SK-N-SH (cell line): ENCODE results near the gene SLC34A1. TPM values are rescaled to one million over a fixed set of nuclear protein-coding genes. Genes with fewer than 3 reads are reported as not detected.
A peak's percentile ranks its signal among the peaks of the same experiment; 100 is the strongest.

Source experiments
- CTCF ChIA-PET: fragments of 300-600, 350-600 bp; formaldehyde crosslinking; extraction: SDS; loops from one replicate; lab custom pipeline; 2021; lab: Yijun Ruan, JAX
- POLR2A ChIA-PET: fragments of 350-600 bp; sonication (Branson Sonifier 250); formaldehyde crosslinking; extraction: SDS; loops from one replicate; lab custom pipeline; 2020; ENCODE audit warnings: antibody characterized with exemption, inconsistent platforms; lab: Yijun Ruan, JAX
- DNase-seq: peaks from one replicate; pipeline ENCODE4 v3.0.0; 2012
- H2AFZ ChIP-seq: fragments of 200-600 bp; sonication (generic); 2 replicates; pipeline ENCODE4 v1.8.1; 2016; ENCODE audit warnings: antibody characterized with exemption, mild to moderate bottlenecking, low read depth
- H3F3A ChIP-seq: fragments of 200-600 bp; sonication (generic); replicated peaks from 2 replicates; pipeline ENCODE3; 2016; ENCODE audit warnings: antibody characterized with exemption, mild to moderate bottlenecking; ENCODE audit not compliant: insufficient read depth
- H3K27ac ChIP-seq, 2 experiments: fragments of 200-500 bp in 1 of 2; fragments of 200-600 bp in 1 of 2; sonication (Bioruptor generic) in 1 of 2; sonication (generic), shearing (Covaris generic) in 1 of 2; 2 replicates each; pipeline versions ENCODE4 v1.5.1 to v1.6.1; 2014 to 2016; ENCODE audit warnings: low read depth in 2 of 2, inconsistent platforms in 1 of 2, low read length in 1 of 2, mild to moderate bottlenecking in 1 of 2, mixed read lengths in 1 of 2
- H3K27me3 ChIP-seq: fragments of 200-600 bp; sonication (generic), shearing (Covaris generic); 2 replicates; pipeline ENCODE4 v1.6.1; 2016; ENCODE audit warnings: mixed run types; ENCODE audit not compliant: insufficient read depth
- H3K36me3 ChIP-seq, 2 experiments: fragments of 200-500 bp in 1 of 2; fragments of 200-600 bp in 1 of 2; sonication (Bioruptor generic) in 1 of 2; sonication (generic) in 1 of 2; replicated peaks in 1 of 2; 2 replicates each; pipeline versions ENCODE3 to v1.5.1; 2014 to 2016; ENCODE audit warnings: low read length in 1 of 2, mild to moderate bottlenecking in 1 of 2; ENCODE audit not compliant: insufficient read depth in 2 of 2, control insufficient read depth in 1 of 2
- H3K4me1 ChIP-seq, 2 experiments: fragments of 200-500 bp in 1 of 2; fragments of 200-600 bp in 1 of 2; sonication (Bioruptor generic) in 1 of 2; sonication (generic), shearing (Covaris generic) in 1 of 2; 2 replicates each; pipeline versions ENCODE4 v1.5.1 to v1.6.1; 2014 to 2016; ENCODE audit warnings: low read depth in 1 of 2, low read length in 1 of 2, mixed run types in 1 of 2; ENCODE audit not compliant: insufficient read depth in 2 of 2, control insufficient read depth in 1 of 2
- H3K4me2 ChIP-seq: fragments of 200-600 bp; sonication (generic), shearing (Covaris generic); 2 replicates; pipeline ENCODE4 v1.6.1; 2017; ENCODE audit warnings: mixed run types
- H3K4me3 ChIP-seq, 2 experiments: fragments of 200-500 bp in 1 of 2; fragments of 200-600 bp in 1 of 2; sonication (Bioruptor generic) in 1 of 2; sonication (generic), shearing (Covaris generic) in 1 of 2; 2 replicates each; pipeline versions ENCODE4 v1.5.1 to v1.8.1; 2014 to 2016; ENCODE audit warnings: low read depth in 2 of 2, inconsistent platforms in 1 of 2, low read length in 1 of 2, mild to moderate bottlenecking in 1 of 2, mixed read lengths in 1 of 2, moderate library complexity in 1 of 2
- H3K79me2 ChIP-seq: fragments of 200-600 bp; sonication (generic); 2 replicates; pipeline ENCODE4 v1.8.1; 2017; ENCODE audit warnings: mild to moderate bottlenecking; ENCODE audit not compliant: insufficient read depth
- H3K9ac ChIP-seq: fragments of 200-600 bp; sonication (generic); 2 replicates; pipeline ENCODE4 v1.6.1; 2017; ENCODE audit warnings: mixed run types
- H3K9me2 ChIP-seq: fragments of 200-600 bp; sonication (generic); 2 replicates; pipeline ENCODE4 v1.6.1; 2017; ENCODE audit warnings: mixed run types
- H3K9me3 ChIP-seq: fragments of 200-600 bp; sonication (generic); 2 replicates; pipeline ENCODE4 v1.6.1; 2017; ENCODE audit warnings: mixed run types, mild to moderate bottlenecking, moderate library complexity
- H4K20me1 ChIP-seq: fragments of 200-600 bp; sonication (generic); 2 replicates; pipeline ENCODE4 v1.6.1; 2017; ENCODE audit warnings: mild to moderate bottlenecking, mixed run types; ENCODE audit not compliant: insufficient read depth
- FOSL2 ChIP-seq: IDR thresholded peaks from 2 replicates; pipeline ENCODE4 v1.4.0; 2012; ENCODE audit warnings: low read depth, mild to moderate bottlenecking, moderate library complexity, borderline replicate concordance
- FOXM1 ChIP-seq: IDR thresholded peaks from 2 replicates; pipeline ENCODE4 v1.4.0; 2012; ENCODE audit warnings: low read depth, mild to moderate bottlenecking
- JUND ChIP-seq: IDR thresholded peaks from 2 replicates; pipeline ENCODE4 v1.4.0; 2012
- MEF2A ChIP-seq: IDR thresholded peaks from 2 replicates; pipeline ENCODE4 v1.4.0; 2012; ENCODE audit warnings: low read depth, borderline replicate concordance
- MXI1 ChIP-seq: IDR thresholded peaks from 2 replicates; pipeline ENCODE4 v1.6.1; 2012; ENCODE audit warnings: mild to moderate bottlenecking, low read depth, low read length, improper control_type of control experiment
- NFIC ChIP-seq: IDR thresholded peaks from 2 replicates; pipeline ENCODE4 v1.4.0; 2012; ENCODE audit warnings: borderline replicate concordance
- POLR2AphosphoS5 ChIP-seq: IDR thresholded peaks from 2 replicates; pipeline ENCODE4 v1.6.1; 2012; ENCODE audit warnings: low read depth, low read length
- REST ChIP-seq: IDR thresholded peaks from 2 replicates; pipeline ENCODE4 v1.6.1; 2012; ENCODE audit warnings: mild to moderate bottlenecking, low read depth, low read length, moderate library complexity
- RXRA ChIP-seq: IDR thresholded peaks from 2 replicates; pipeline ENCODE4 v1.4.0; 2012; ENCODE audit warnings: low read depth, mild to moderate bottlenecking, borderline replicate concordance
- SMC3 ChIP-seq: IDR thresholded peaks from 2 replicates; pipeline ENCODE4 v1.6.1; 2012; ENCODE audit warnings: low read depth, low read length, improper control_type of control experiment
- TAF1 ChIP-seq: IDR thresholded peaks from 2 replicates; pipeline ENCODE4 v1.6.1; 2012; ENCODE audit warnings: low read depth, mild to moderate bottlenecking, low read length, moderate library complexity, borderline replicate concordance
- TEAD4 ChIP-seq: IDR thresholded peaks from 2 replicates; pipeline ENCODE4 v1.4.0; 2012; ENCODE audit warnings: mild to moderate bottlenecking, borderline replicate concordance; ENCODE audit not compliant: insufficient read depth
- USF1 ChIP-seq: IDR thresholded peaks from 2 replicates; pipeline ENCODE4 v1.4.0; 2012; ENCODE audit warnings: low read depth, borderline replicate concordance
- WGBS: methylation state at CpG from one replicate; pipeline ENCODE4 v1.1.6; 2017; ENCODE audit warnings: low lambda C conversion rate; 5-methylcytosine and 5-hydroxymethylcytosine counted together
- polyA plus RNA-seq, 3 experiments: library from polyadenylated mRNA; depleted of rRNA; stranded (reverse); fragments of >200 nt; gene quantifications; 2 replicates each; pipeline ENCODE4 v1.2.3, GENCODE V29; 2012

Gene SLC34A1
- polyA plus RNA-seq, 1 of the 3 experiments (the other 2 are of a cell fraction), result 0.03 TPM

- 0 out of 2 replicates have a peak, but pooled peaks have one; percentile 25 for TF ChIP-seq REST
Measured at GRCh38 chr5:177403792-177404640, 19.8 kb downstream of the SLC34A1 start (continued).

GRCh38 chr5:177404641-177405179 lies 20.5 kb downstream of the SLC34A1 start:
- DNase-seq, result peak; percentile 87
- Histone ChIP-seq H3F3A (peaks cover 14% of the 10 kb centered on the region), H3K79me2 (no peaks in the 10 kb centered on the region)
- TF ChIP-seq MXI1 (peak; percentile 65; the same call in 1 of the 2 replicates), MEF2A (no peak)
- TF ChIP-seq, all 33 proteins: peak for 1
- 32% methylated on average over 8 of the region's 16 CpGs for WGBS
- Histone ChIP-seq H3K27ac (peak overlapping the region in 1 of 2 experiments; percentile 96; a peak in 2 of 4 replicates), H3K9me3 (no peaks in the 10 kb centered on the region), H2AFZ (peak overlapping the region; percentile 92), H3K27me3 (no peaks in the 10 kb centered on the region), H3K9ac (peak overlapping the region; percentile 55), H3K4me3 (peak overlapping the region; percentile 60 to 83), H3K4me1 (peaks cover 0 to 28% of the 10 kb centered on the region in 2 experiments; a peak in 1 of 4 replicates), H3K9me2 (no peaks in the 10 kb centered on the region), H4K20me1 (no peaks in the 10 kb centered on the region), H3K4me2 (peak overlapping the region; percentile 97; the same call in 1 of the 2 replicates), H3K36me3 (no peaks in the 10 kb centered on the region)
- POLR2A ChIA-PET, result interaction anchor here (0.8 to 4.6 kb wide), 12 partner anchors 12 to 96 kb away, joined by 3 to 72 read pairs (median 6); partner anchors contain the start of genes GRK6, LMAN2 and PRR7
- CTCF ChIA-PET, result interaction anchor here (0.8 to 9.7 kb wide), 35 partner anchors 11 to 276 kb away, joined by 3 to 375 read pairs (median 10); partner anchors contain the start of genes DDX41, DOK3, GRK6 and LMAN2

- DNase-seq, result no peak
- no peaks in the 10 kb centered on the region for H3K79me2 ChIP-seq
- H2AFZ ChIP-seq, result peak overlapping the region; percentile 92; the same call in 1 of the 2 replicates
- no peak overlapping the region for H3K9ac ChIP-seq
- H3K4me1 ChIP-seq, result peaks cover 0 to 28% of the 10 kb centered on the region in 2 experiments; a peak in 1 of 4 replicates
- WGBS, result 89% methylated on average over 2 of the region's 2 CpGs
- peak overlapping the region in 1 of 2 experiments; percentile 96; a peak in 2 of 4 replicates for H3K27ac ChIP-seq
- 0 out of 2 replicates have a peak overlapping the region, but pooled peaks have one; percentile 97 for H3K4me2 ChIP-seq
- no peaks in the 10 kb centered on the region for H3K9me2 ChIP-seq
- no peaks in the 10 kb centered on the region for H4K20me1 ChIP-seq
- H3K36me3 ChIP-seq, result no peaks in the 10 kb centered on the region
- no peaks in the 10 kb centered on the region for H3K9me3 ChIP-seq
- H3K4me3 ChIP-seq, result no peak overlapping the region; a peak in 1 of 4 replicates
- H3F3A ChIP-seq, result peaks cover 14% of the 10 kb centered on the region
- CTCF ChIA-PET, result interaction anchor here (1.3 to 9.7 kb wide), 16 partner anchors 10 to 98 kb away, joined by 3 to 375 read pairs (median 30); partner anchors contain the start of genes GRK6, LMAN2, PDLIM7 and PRR7
- POLR2A ChIA-PET, result interaction anchor here (1.2 to 4.6 kb wide), 7 partner anchors 15 to 96 kb away, joined by 3 to 72 read pairs (median 8); partner anchors contain the start of genes LMAN2 and PRR7
- no peaks in the 10 kb centered on the region for H3K27me3 ChIP-seq
- TF ChIP-seq USF1 (no peak), TAF1 (no peak), REST (no peak), JUND (no peak), SMC3 (no peak), NFIC (no peak), POLR2AphosphoS5 (no peak), TEAD4 (no peak), FOSL2 (no peak), FOXM1 (no peak), RXRA (no peak)
Measured at GRCh38 chr5:177405312-177405711, 21.1 kb downstream of the SLC34A1 start.
